A549 (cell line): ENCODE data around the gene MPDU1. TPM values are rescaled to one million over a fixed set of nuclear protein-coding genes. Genes with fewer than 3 reads are reported as not detected.
A peak's percentile ranks its signal among the peaks of the same experiment; 100 is the strongest.

Experiments
- BCL3 ChIP-seq: fragments of >200 bp; sonication (Bioruptor Twin); formaldehyde crosslinking; IDR thresholded peaks from 3 replicates; pipeline ENCODE4 v1.6.1; 2016
- BHLHE40 ChIP-seq: IDR thresholded peaks from 2 replicates; pipeline ENCODE4 v1.6.1; 2012; ENCODE audit warnings: low read depth, low read length, inconsistent platforms
- CBX2 ChIP-seq: fragments of 200-600 bp; sonication (generic); IDR thresholded peaks from 2 replicates; pipeline ENCODE4 v1.6.1; 2016; ENCODE audit warnings: low read depth, mild to moderate bottlenecking, borderline replicate concordance
- CEBPB ChIP-seq, 2 experiments: fragments of >200 bp in 1 of 2; sonication (Bioruptor Twin) in 1 of 2; formaldehyde crosslinking in 1 of 2; IDR thresholded peaks; 2 replicates each; pipeline ENCODE4 v1.6.1; 2012 to 2016
- CHD4 ChIP-seq: fragments of 200-600 bp; sonication (generic); IDR thresholded peaks from 2 replicates; pipeline ENCODE4 v1.6.1; 2016; ENCODE audit warnings: antibody characterized with exemption, mild to moderate bottlenecking, borderline replicate concordance
- CTCF ChIP-seq: fragments of >200 bp; sonication (Bioruptor Twin); formaldehyde crosslinking; IDR thresholded peaks from 3 replicates; pipeline ENCODE4 v1.5.1; 2016
- E2F6 ChIP-seq: IDR thresholded peaks from 2 replicates; pipeline ENCODE4 v1.6.1; 2012; ENCODE audit warnings: low read depth, borderline replicate concordance
- EHF ChIP-seq: fragments of 250-450 bp; sonication (Bioruptor Pico); IDR thresholded peaks from 2 replicates; pipeline ENCODE4 v1.5.0; 2020; ENCODE audit warnings: mild to moderate bottlenecking
- ELK1 ChIP-seq: fragments of 150-350 bp; IDR thresholded peaks from 2 replicates; pipeline ENCODE4 v1.6.1; 2014; ENCODE audit warnings: low read depth, mild to moderate bottlenecking, low read length
- EP300 ChIP-seq, 2 experiments: fragments of >200 bp; sonication (Bioruptor Twin); formaldehyde crosslinking; IDR thresholded peaks; 2 replicates in 1 of 2; 3 replicates in 1 of 2; pipeline ENCODE4 v1.6.1; 2016 to 2017
- FOSB ChIP-seq: fragments of 250-450 bp; sonication (Bioruptor Pico); IDR thresholded peaks from 2 replicates; pipeline ENCODE4 v1.5.0; 2020; ENCODE audit warnings: mild to moderate bottlenecking, moderate library complexity
- GATA3 ChIP-seq: IDR thresholded peaks from 2 replicates; pipeline ENCODE4 v1.6.1; 2012; ENCODE audit warnings: borderline replicate concordance
- HDAC2 ChIP-seq: fragments of 200-600 bp; sonication (generic); IDR thresholded peaks from 2 replicates; pipeline ENCODE4 v1.6.1; 2016
- HES2 ChIP-seq: fragments of >200 bp; sonication (Bioruptor Twin); formaldehyde crosslinking; IDR thresholded peaks from 2 replicates; pipeline ENCODE4 v1.6.1; 2016
- HOXB5 ChIP-seq: fragments of 250-450 bp; sonication (Bioruptor Pico); IDR thresholded peaks from 2 replicates; pipeline ENCODE4 v1.5.0; 2020; ENCODE audit warnings: mild to moderate bottlenecking, moderate library complexity
- KDM1A ChIP-seq: fragments of 200-600 bp; sonication (generic); IDR thresholded peaks from 2 replicates; pipeline ENCODE4 v1.6.1; 2016; ENCODE audit warnings: low read depth, mild to moderate bottlenecking
- KDM5A ChIP-seq: fragments of 200-600 bp; sonication (generic); IDR thresholded peaks from 2 replicates; pipeline ENCODE4 v1.6.1; 2016; ENCODE audit warnings: antibody characterized with exemption, mild to moderate bottlenecking
- MAFK ChIP-seq: fragments of 450-650 bp; IDR thresholded peaks from 2 replicates; pipeline ENCODE4 v1.6.1; 2014; ENCODE audit not compliant: partially characterized antibody
- NFE2L2 ChIP-seq: fragments of 150-350 bp; conservative IDR thresholded peaks from 2 replicates; pipeline ENCODE4 v1.6.1; 2014; ENCODE audit warnings: low read length
- RAD21 ChIP-seq, 2 experiments: fragments of >200 bp in 1 of 2; sonication (Bioruptor Twin) in 1 of 2; formaldehyde crosslinking in 1 of 2; IDR thresholded peaks in 1 of 2; conservative IDR thresholded peaks in 1 of 2; 2 replicates in 1 of 2; 3 replicates in 1 of 2; pipeline ENCODE4 v1.6.1; 2012 to 2018; ENCODE audit warnings: inconsistent platforms in 1 of 2
- RCOR1 ChIP-seq: fragments of 150-350 bp; IDR thresholded peaks from 2 replicates; pipeline ENCODE4 v1.6.1; 2014; ENCODE audit warnings: antibody characterized with exemption, low read length, low read depth
- TP53 ChIP-seq: fragments of 250-450 bp; sonication (Bioruptor Pico); IDR thresholded peaks from 2 replicates; pipeline ENCODE4 v1.5.0; 2021; ENCODE audit warnings: mild to moderate bottlenecking, moderate library complexity
- USF2 ChIP-seq: fragments of 450-650 bp; IDR thresholded peaks from 2 replicates; pipeline ENCODE4 v1.6.1; 2014; ENCODE audit warnings: antibody characterized with exemption
- ZNF302 ChIP-seq: fragments of 250-450 bp; sonication (Bioruptor Pico); IDR thresholded peaks from 2 replicates; pipeline ENCODE4 v1.9.0; 2021; ENCODE audit warnings: inconsistent platforms, mild to moderate bottlenecking, moderate library complexity
- ZSCAN20 ChIP-seq: fragments of 250-450 bp; sonication (Bioruptor Pico); IDR thresholded peaks from 2 replicates; pipeline ENCODE4 v1.8.0; 2022; ENCODE audit warnings: mild to moderate bottlenecking, moderate library complexity
- polyA plus RNA-seq, 4 experiments: library from polyadenylated mRNA; depleted of rRNA in 3 of 4; stranded (reverse); fragments of >200 nt; fragmentation: RNase III in 1 of 4; extraction: RNeasy Plus Mini Kit Qiagen cat#74134 plus additional on column Dnase treatment in 1 of 4; gene quantifications; 2 replicates in 3 of 4; 3 replicates in 1 of 4; pipeline ENCODE4 v1.2.3, GENCODE V29; 2011 to 2017

MPDU1 gene
- polyA plus RNA-seq, 2 of the 4 experiments (the other 2 are of a cell fraction) = 134 to 148 TPM

GRCh38 chr17:7579001-7579833 lies 4.4 kb upstream of the MPDU1 start, which contains the start of gene CD68 (continued):
- TF ChIP-seq ELK1 (no peak), GATA3 (peak; percentile 49; the same call in 1 of the 2 replicates), EP300 (IDR thresholded peaks at IDR 0.05) (0 out of 5 replicates have a peak, but pooled peaks of 1 of the 2 experiments have one; percentile 32), ZSCAN20 (CRISPR knock-in tag) (no peak), FOSB (peak; percentile 98), HDAC2 (no peak), RAD21 (conservative IDR thresholded peaks at IDR 0.05 in 1 of 2, IDR thresholded peaks at IDR 0.05 in 1 of 2) (no peak; a peak in 1 of 5 replicates), BHLHE40 (no peak), TP53 (peak; percentile 96), KDM1A (no peak), CTCF (no peak), ZNF302 (no peak), CHD4 (no peak), CBX2 (no peak), BCL3 (peak; percentile 78; the same call in 2 of the 3 replicates), E2F6 (peak; percentile 31; the same call in 1 of the 2 replicates), HOXB5 (peak; percentile 67; the same call in 1 of the 2 replicates), NFE2L2 (no peak), KDM5A (no peak), MAFK (peak; percentile 72), RCOR1 (no peak), USF2 (peak; percentile 74), EHF (CRISPR knock-in tag) (peak; percentile 87), CEBPB (IDR thresholded peaks at IDR 0.05) (peak; percentile 49 to 79; a peak in 3 of 4 replicates), HES2 (no peak)
